ENCODE data around the gene PCDHA6.
"Not testable (repeated sequence)": the region's sequence is repeated elsewhere in the genome, so short reads cannot be mapped to it uniquely, and the experiment has no call there.

Gene PCDHA6

GRCh38 chr5:140827704-140828361, at the start of gene PCDHA6:
Gene PCDHA6 (plus strand): TSS chr5:140827960. CDS start chr5:140828092, 132 bp downstream.
- DNase-seq, result no peak

GRCh38 chr5:140780512-140780911, 47.2 kb upstream of the PCDHA6 start:
- no peak for DNase-seq

GRCh38 chr5:140785905-140786686, 41.7 kb upstream of the PCDHA6 start, which contains the start of gene PCDHA1:
Gene PCDHA1 (plus strand): TSS chr5:140786140.
- no peak for DNase-seq

GRCh38 chr5:140787422-140787821, 40.3 kb upstream of the PCDHA6 start:
- not testable (repeated sequence) for DNase-seq

- DNase-seq, result not testable (repeated sequence)
Observed at GRCh38 chr5:140787849-140788504, 39.8 kb upstream of the PCDHA6 start.

- DNase-seq, result no peak
Observed at GRCh38 chr5:140791089-140791488, 36.7 kb upstream of the PCDHA6 start.

GRCh38 chr5:140794595-140795258, 33.0 kb upstream of the PCDHA6 start, which contains the start of gene PCDHA2:
Gene PCDHA2 (plus strand): TSS chr5:140794852.
- DNase-seq, result no peak

- no peak for DNase-seq
Observed at GRCh38 chr5:140795259-140795641, 32.5 kb upstream of the PCDHA6 start.

- DNase-seq, result not testable (repeated sequence)
Observed at GRCh38 chr5:140796072-140796717, 31.6 kb upstream of the PCDHA6 start.

GRCh38 chr5:140796718-140797095, 31.1 kb upstream of the PCDHA6 start:
- no peak for DNase-seq

GRCh38 chr5:140800816-140801493, 26.8 kb upstream of the PCDHA6 start, which contains the start of gene PCDHA3:
Gene PCDHA3 (plus strand): TSS chr5:140801057.
- no peak for DNase-seq

GRCh38 chr5:140801494-140801841, 26.3 kb upstream of the PCDHA6 start:
- no peak for DNase-seq

GRCh38 chr5:140802381-140802780, 25.4 kb upstream of the PCDHA6 start:
- DNase-seq, result not testable (repeated sequence)

- no peak for DNase-seq
Observed at GRCh38 chr5:140802781-140803271, 24.9 kb upstream of the PCDHA6 start.

- DNase-seq, result no peak
Observed at GRCh38 chr5:140806834-140807775, 20.7 kb upstream of the PCDHA6 start, which contains the start of gene PCDHA4. Gene PCDHA4 (plus strand): TSS chr5:140807068.

- DNase-seq, result not testable (repeated sequence)
Observed at GRCh38 chr5:140808241-140808888, 19.4 kb upstream of the PCDHA6 start.

- DNase-seq, result no peak
Observed at GRCh38 chr5:140808889-140809291, 18.9 kb upstream of the PCDHA6 start.

GRCh38 chr5:140821375-140822280, 6.1 kb upstream of the PCDHA6 start, which contains the start of gene PCDHA5:
Gene PCDHA5 (plus strand): TSS chr5:140821613.
- DNase-seq, result no peak

- DNase-seq, result no peak
Observed at GRCh38 chr5:140822281-140822629, 5.5 kb upstream of the PCDHA6 start.
